K562 (cell line): Measurements from ENCODE around the gene DGKB. TPM values are rescaled to one million over a fixed set of nuclear protein-coding genes. Genes with fewer than 3 reads are reported as not detected.

Experiments
- ATAC-seq: fragments of 200-7000 bp; cut with Tn5 transposase; 3 replicates; pipeline ENCODE4 v1.9.1; 2020; ENCODE audit warnings: moderate library complexity
- BruUV-seq: library from RNA; stranded (reverse); fragments of 400-500 nt; replicated peaks from 2 replicates; lab custom pipeline; 2021; lab: Mats Ljungman, UMichigan
- CTCF ChIA-PET: fragments of 300-600 bp; formaldehyde crosslinking; extraction: SDS; loops from one replicate; lab custom pipeline; 2021; ENCODE audit warnings: low intra/inter-chr PET ratio; lab: Yijun Ruan, JAX
- POLR2A ChIA-PET: fragments of 300-600, 350-650 bp; sonication (Branson Sonifier 250); formaldehyde crosslinking; extraction: SDS; loops from one replicate; lab custom pipeline; 2021; ENCODE audit warnings: antibody characterized with exemption, inconsistent platforms; lab: Yijun Ruan, JAX
- DNase-seq, 4 experiments: peaks; one replicate each; pipeline versions ENCODE4 v3.0.0 to v3.0.0-alpha.2; 2011 to 2018; ENCODE audit warnings: low spot score in 3 of 4, mixed read lengths in 3 of 4; ENCODE audit errors: extremely low read depth in 1 of 4
- FAIRE-seq: peaks from 2 replicates; lab custom pipeline; 2011; peaks lifted over from hg19 to GRCh38; lab: Jason Lieb, UNC
- H2AFZ ChIP-seq: 2 replicates; pipeline ENCODE4 v1.6.0; 2011; ENCODE audit warnings: low read depth, low read length, control low read depth, inconsistent platforms
- H3K27ac ChIP-seq: fragments of 200-600 bp; 3 replicates; pipeline ENCODE4 v1.8.0; 2011; ENCODE audit warnings: low read depth, mild to moderate bottlenecking, control low read depth, inconsistent platforms, low read length, moderate library complexity, mixed read lengths; ENCODE audit errors: extremely low read depth
- H3K27me3 ChIP-seq, 2 experiments: fragments of 300-600 bp in 1 of 2; 2 replicates in 1 of 2; 3 replicates in 1 of 2; pipeline versions ENCODE4 v1.6.0 to v1.8.0; 2011; ENCODE audit warnings: inconsistent platforms in 2 of 2, low read length in 2 of 2, mild to moderate bottlenecking in 1 of 2, mixed read lengths in 1 of 2, moderate library complexity in 1 of 2; ENCODE audit not compliant: control insufficient read depth in 2 of 2, insufficient read depth in 2 of 2
- H3K36me3 ChIP-seq: fragments of 300-600 bp; 3 replicates; pipeline ENCODE4 v1.8.0; 2011; ENCODE audit warnings: mild to moderate bottlenecking, low read length, inconsistent platforms; ENCODE audit not compliant: control insufficient read depth, insufficient read depth
- H3K4me1 ChIP-seq, 2 experiments: fragments of 200-600 bp in 1 of 2; replicated peaks in 1 of 2; 2 replicates in 1 of 2; 3 replicates in 1 of 2; pipeline versions ENCODE4 v1.5.1 to v1.8.0; 2011; ENCODE audit warnings: inconsistent platforms in 2 of 2, low read length in 2 of 2, mild to moderate bottlenecking in 1 of 2, mixed read lengths in 1 of 2, moderate library complexity in 1 of 2; ENCODE audit not compliant: control insufficient read depth in 2 of 2, insufficient read depth in 2 of 2
- H3K4me2 ChIP-seq: 2 replicates; pipeline ENCODE4 v1.6.1; 2011; ENCODE audit warnings: low read length, control low read depth, inconsistent platforms, mixed read lengths; ENCODE audit not compliant: insufficient read depth
- H3K4me3 ChIP-seq: fragments of 200-600 bp; sonication (generic), shearing (Covaris generic); 2 replicates; pipeline ENCODE4 v1.5.1; 2016; ENCODE audit warnings: control low read depth, inconsistent platforms
- H3K79me2 ChIP-seq: fragments of 200-600 bp; 3 replicates; pipeline ENCODE4 v1.8.0; 2011; ENCODE audit warnings: low read length, inconsistent platforms; ENCODE audit not compliant: control insufficient read depth, insufficient read depth
- H3K9ac ChIP-seq, 2 experiments: 2 replicates each; pipeline versions ENCODE4 v1.6.0 to v1.6.1; 2011; ENCODE audit warnings: low read depth in 2 of 2, low read length in 2 of 2, control low read depth in 1 of 2, inconsistent platforms in 1 of 2, mild to moderate bottlenecking in 1 of 2, mixed read lengths in 1 of 2; ENCODE audit not compliant: insufficient read depth in 1 of 2
- H3K9me1 ChIP-seq: one replicate; pipeline ENCODE4 v1.6.0; 2011; ENCODE audit warnings: inconsistent platforms, mild to moderate bottlenecking, low read length, moderate library complexity; ENCODE audit not compliant: control insufficient read depth, insufficient read depth
- H3K9me3 ChIP-seq: replicated peaks from 2 replicates; pipeline ENCODE4 v1.5.1; 2011; ENCODE audit warnings: low read depth, low read length, inconsistent platforms; ENCODE audit not compliant: control insufficient read depth, insufficient read depth
- H4K20me1 ChIP-seq: replicated peaks from 2 replicates; pipeline ENCODE4 v1.6.1; 2011; ENCODE audit warnings: low read length, inconsistent platforms, mixed read lengths; ENCODE audit not compliant: control insufficient read depth, insufficient read depth
- CBX3 ChIP-seq, 2 experiments: IDR thresholded peaks; 1 replicate in 1 of 2; 2 replicates in 1 of 2; pipeline ENCODE4 v1.6.1; 2012; ENCODE audit warnings: inconsistent platforms in 2 of 2, low read length in 2 of 2, borderline replicate concordance in 1 of 2, control low read depth in 1 of 2
- CCNT2 ChIP-seq: IDR thresholded peaks from 2 replicates; pipeline ENCODE4 v1.6.1; 2011; ENCODE audit warnings: borderline replicate concordance, low read depth, mild to moderate bottlenecking, moderate library complexity, mixed read lengths, low read length; ENCODE audit not compliant: insufficient read length; ENCODE audit errors: extremely low read depth
- EHMT2 ChIP-seq: fragments of 450-650 bp; IDR thresholded peaks from 2 replicates; pipeline ENCODE4 v1.6.1; 2018; ENCODE audit warnings: antibody characterized with exemption
- ETV5 ChIP-seq: sonication (generic); formaldehyde crosslinking; IDR thresholded peaks from 2 replicates; pipeline ENCODE4 v1.4.0; 2020; ENCODE audit warnings: low read depth, mild to moderate bottlenecking, missing genetic modification reagents
- NFIC ChIP-seq: fragments of 450-650 bp; IDR thresholded peaks from 2 replicates; pipeline ENCODE4 v1.6.1; 2017; ENCODE audit warnings: mild to moderate bottlenecking, inconsistent platforms
- PML ChIP-seq: IDR thresholded peaks from 2 replicates; pipeline ENCODE4 v1.6.1; 2012; ENCODE audit warnings: low read length, inconsistent platforms
- RB1 ChIP-seq: fragments of 450-650 bp; IDR thresholded peaks from 2 replicates; pipeline ENCODE4 v1.6.1; 2017; ENCODE audit warnings: low read depth, mild to moderate bottlenecking
- SMAD4 ChIP-seq: fragments of 250-450 bp; sonication (Bioruptor Pico); conservative IDR thresholded peaks from 2 replicates; pipeline ENCODE4 v1.8.0; 2021; ENCODE audit warnings: inconsistent platforms, mild to moderate bottlenecking, moderate library complexity
- ZNF561 ChIP-seq: fragments of 450-650 bp; formaldehyde crosslinking; conservative IDR thresholded peaks from 2 replicates; pipeline ENCODE4 v1.4.0; 2020; ENCODE audit warnings: mild to moderate bottlenecking, moderate library complexity
- WGBS: fragments of 100-300 bp; shearing (Covaris generic); methylation state at CpG from one replicate; pipeline ENCODE4 v1.1.6; 2016; ENCODE audit warnings: low coverage, mixed read lengths; ENCODE audit not compliant: insufficient coverage; ENCODE audit errors: missing lambda C conversion rate; 5-methylcytosine and 5-hydroxymethylcytosine counted together
- in situ Hi-C: fragments of 300-500 bp; cut with MboI; formaldehyde crosslinking; loops from 4 replicates; pipeline ENCODE4 v1.15.0; 2018; ENCODE audit warnings: inconsistent platforms, mixed read lengths
- intact Hi-C: fragments of 100-400 bp; cut with micrococcal nuclease; formaldehyde crosslinking; loops from 2 replicates; pipeline ENCODE4 v1.14.2; 2022
- polyA plus RNA-seq, 8 experiments: library from polyadenylated mRNA; depleted of rRNA in 4 of 8; stranded (reverse) in 5 of 8; unstranded in 3 of 8; fragments of >200 nt; fragmentation: Nextera tagmentation in 2 of 8; fragmentation: Illumina TruSeq in 1 of 8; extraction: Ambion mirVana in 2 of 8; extraction: Trizol in 1 of 8; gene quantifications; 2 replicates each; pipeline versions ENCODE4 v1.2.1 to v1.2.3, GENCODE V29; 2011 to 2014; ENCODE audit warnings: inconsistent platforms in 1 of 8, missing spikeins in 1 of 8
- total RNA-seq, 7 experiments: library from RNA; depleted of rRNA in 6 of 7; stranded (reverse); fragments of >200 nt in 6 of 7; fragmentation: Illumina TruSeq in 2 of 7; extraction: Trizol in 2 of 7; gene quantifications; 2 replicates each; pipeline versions ENCODE4 v1.2.1 to v1.2.3, GENCODE V29; 2011 to 2021; ENCODE audit warnings: low replicate concordance in 1 of 7
- TF ChIP-seq, protein P1 (sequence below): sonication (generic); formaldehyde crosslinking; IDR thresholded peaks from 2 replicates; pipeline ENCODE4 v1.8.0; 2022; ENCODE audit warnings: mild to moderate bottlenecking, missing genetic modification reagents

DGKB gene
- total and polyA plus RNA-seq, 9 of the 15 experiments (the other 6 are each of a cell fraction or from before 2014, with no cell fraction given) = 0.01 TPM; not detected in 8

GRCh38 chr7:14854471-14854870 lies 48.1 kb downstream of the DGKB start (continued):
- no peak for TF ChIP-seq CBX3 (IDR thresholded peaks at IDR 0.05; ENCODE audit: borderline replicate concordance in 1 of 2, low read length in 2 of 2)

- H3K9ac ChIP-seq = no peak overlapping the region
- BruUV-seq = no TSS peak
- no peaks in the 10 kb centered on the region for H3K9me1 ChIP-seq
- no peak overlapping the region for H3K4me3 ChIP-seq
- 0% methylated on average over 1 of the region's 1 CpG for WGBS
- no peaks in the 10 kb centered on the region for H3K27me3 ChIP-seq
- CTCF ChIA-PET = no interaction called here
- no peaks in the 10 kb centered on the region for H3K36me3 ChIP-seq
- no peak overlapping the region for H2AFZ ChIP-seq
- H3K4me1 ChIP-seq = no peaks in the 10 kb centered on the region
- intact Hi-C loops = no loop called here
- H3K4me2 ChIP-seq = no peak overlapping the region
- ATAC-seq (no peak), DNase-seq (no peak), FAIRE-seq (no peak)
- H3K9me3 ChIP-seq = 0 out of 2 replicates have a peak, but pooled peaks cover under 1% of the 10 kb centered on the region
- POLR2A ChIA-PET = no interaction called here
- H4K20me1 ChIP-seq = no peaks in the 10 kb centered on the region
- peak; percentile 59; the same call in 1 of the 2 replicates for TF ChIP-seq NFIC
- no peak for TF ChIP-seq CCNT2
- H3K27ac ChIP-seq = no peak overlapping the region
- H3K79me2 ChIP-seq = no peaks in the 10 kb centered on the region
- in situ Hi-C loops = no loop called here
Measured at GRCh38 chr7:14851610-14852009, 50.9 kb downstream of the DGKB start.

GRCh38 chr7:14850039-14850438 lies 52.5 kb downstream of the DGKB start:
- ATAC-seq (no peak), DNase-seq (no peak), FAIRE-seq (no peak)
- ChIA-PET POLR2A (no interaction called here), CTCF (no interaction called here)
- TF ChIP-seq ZNF561 (CRISPR knock-in tag) = no peak
- TF ChIP-seq, protein P1, sequence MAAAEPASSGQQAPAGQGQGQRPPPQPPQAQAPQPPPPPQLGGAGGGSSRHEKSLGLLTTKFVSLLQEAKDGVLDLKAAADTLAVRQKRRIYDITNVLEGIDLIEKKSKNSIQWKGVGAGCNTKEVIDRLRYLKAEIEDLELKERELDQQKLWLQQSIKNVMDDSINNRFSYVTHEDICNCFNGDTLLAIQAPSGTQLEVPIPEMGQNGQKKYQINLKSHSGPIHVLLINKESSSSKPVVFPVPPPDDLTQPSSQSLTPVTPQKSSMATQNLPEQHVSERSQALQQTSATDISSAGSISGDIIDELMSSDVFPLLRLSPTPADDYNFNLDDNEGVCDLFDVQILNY (CRISPR knock-in tag) = no peak
- no peak for TF ChIP-seq PML
- TF ChIP-seq RB1 = no peak
- no peak for TF ChIP-seq SMAD4
- TF ChIP-seq ETV5 (CRISPR knock-in tag) = no peak
- no peak for TF ChIP-seq CBX3 (IDR thresholded peaks at IDR 0.05; ENCODE audit: borderline replicate concordance in 1 of 2, low read length in 2 of 2)
- TF ChIP-seq EHMT2 = no peak
- Histone ChIP-seq H3K27ac (no peak overlapping the region), H3K36me3 (no peaks in the 10 kb centered on the region), H4K20me1 (no peaks in the 10 kb centered on the region), H2AFZ (no peak overlapping the region), H3K4me2 (no peak overlapping the region), H3K9ac (no peak overlapping the region), H3K9me1 (no peaks in the 10 kb centered on the region), H3K79me2 (no peaks in the 10 kb centered on the region), H3K4me1 (no peaks in the 10 kb centered on the region), H3K27me3 (no peaks in the 10 kb centered on the region), H3K4me3 (no peak overlapping the region), H3K9me3 (0 out of 2 replicates have a peak, but pooled peaks cover 1% of the 10 kb centered on the region)
- BruUV-seq = no TSS peak
- intact Hi-C loops (no loop called here), in situ Hi-C loops (no loop called here)
- 0% methylated on average over 2 of the region's 2 CpGs for WGBS
